IPS DF 4.7 (cell line): ENCODE measurements around the gene ACSL5.

ENCODE experiments used
- DNase-seq: peaks from one replicate; pipeline ENCODE4 v3.0.0-alpha.2; 2013; ENCODE audit warnings: low spot score; ENCODE audit errors: extremely low read depth

The ACSL5 gene

GRCh38 chr10:112373912-112374338 is at the start of gene ACSL5:
Gene ACSL5, plus strand, starts transcription at chr10:112374116. Its CDS starts 20,831 bp downstream, at chr10:112394947.
- DNase-seq, result no peak

- no peak for DNase-seq
Measured at GRCh38 chr10:112327678-112328077, 46.2 kb upstream of the ACSL5 start.

- DNase-seq, result no peak
Measured at GRCh38 chr10:112330162-112330561, 43.8 kb upstream of the ACSL5 start.

- DNase-seq, result no peak
Measured at GRCh38 chr10:112330607-112331160, 43.2 kb upstream of the ACSL5 start.

- DNase-seq, result no peak
Measured at GRCh38 chr10:112332022-112332421, 41.9 kb upstream of the ACSL5 start.

- no peak for DNase-seq
Measured at GRCh38 chr10:112332509-112333228, 41.2 kb upstream of the ACSL5 start.

GRCh38 chr10:112333452-112333851 is 40.5 kb upstream of the ACSL5 start:
- no peak for DNase-seq

GRCh38 chr10:112335111-112335867 is 38.6 kb upstream of the ACSL5 start:
- DNase-seq, result no peak

- DNase-seq, result no peak
Measured at GRCh38 chr10:112335868-112336265, 38.0 kb upstream of the ACSL5 start.

- no peak for DNase-seq
Measured at GRCh38 chr10:112336556-112337201, 37.2 kb upstream of the ACSL5 start.

GRCh38 chr10:112338957-112339356 is 35.0 kb upstream of the ACSL5 start:
- no peak for DNase-seq

GRCh38 chr10:112340601-112341000 is 33.3 kb upstream of the ACSL5 start:
- no peak for DNase-seq

- no peak for DNase-seq
Measured at GRCh38 chr10:112343056-112343806, 30.7 kb upstream of the ACSL5 start.

GRCh38 chr10:112344261-112344660 is 29.7 kb upstream of the ACSL5 start:
- no peak for DNase-seq

- DNase-seq, result no peak
Measured at GRCh38 chr10:112345202-112345601, 28.7 kb upstream of the ACSL5 start.

- DNase-seq, result no peak
Measured at GRCh38 chr10:112345743-112346142, 28.2 kb upstream of the ACSL5 start.

GRCh38 chr10:112346774-112347173 is 27.1 kb upstream of the ACSL5 start:
- DNase-seq, result no peak

- DNase-seq, result no peak
Measured at GRCh38 chr10:112347709-112348671, 25.9 kb upstream of the ACSL5 start.

GRCh38 chr10:112348759-112349158 is 25.2 kb upstream of the ACSL5 start:
- no peak for DNase-seq

GRCh38 chr10:112349521-112350085 is 24.3 kb upstream of the ACSL5 start:
- DNase-seq, result no peak
